HG02763 (cell line): ENCODE measurements around the gene RAMP3.
"Not testable (repeated sequence)": the region's sequence is repeated elsewhere in the genome, so short reads cannot be mapped to it uniquely, and the experiment has no call there.

Source experiments
- ATAC-seq: cut with Tn5 transposase; IDR thresholded peaks from one replicate; pipeline ENCODE4 v1.9.1; 2021; ENCODE audit warnings: mild to moderate bottlenecking, moderate library complexity; ENCODE audit not compliant: unreplicated experiment

Gene RAMP3

DNA sequence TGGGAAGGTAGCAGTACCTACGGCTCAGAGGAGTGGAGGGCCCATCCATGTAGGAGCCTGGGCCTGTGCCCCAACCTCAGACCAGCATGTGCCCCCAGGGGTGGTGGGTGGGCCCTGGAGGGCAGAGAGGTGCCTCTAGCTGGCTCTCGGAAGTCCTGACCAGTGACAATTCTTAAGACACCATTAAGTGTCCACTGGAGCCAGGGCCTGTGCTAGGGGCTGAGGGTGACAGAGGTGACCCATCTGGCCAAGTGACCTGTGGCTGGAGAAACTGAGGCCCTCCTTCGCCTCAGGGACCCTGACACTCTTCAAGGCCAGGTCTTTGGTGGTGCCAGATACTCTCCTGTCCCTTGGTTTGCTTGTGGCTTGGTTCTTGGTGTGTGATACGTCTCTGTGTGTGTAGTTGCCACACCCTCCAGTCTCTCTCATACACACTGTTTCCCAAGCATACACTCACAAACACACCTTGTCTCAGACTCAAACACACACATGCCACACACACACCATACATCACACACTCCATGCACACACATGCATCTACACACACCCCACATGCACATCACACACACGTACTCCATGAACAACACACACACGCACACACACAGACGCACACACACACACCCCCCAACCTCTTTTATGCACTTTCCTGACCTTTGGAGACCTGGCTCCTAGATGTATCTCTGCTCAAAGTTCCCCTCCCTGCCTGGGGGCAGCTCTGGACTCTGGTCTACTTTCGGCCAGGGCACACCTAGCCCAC, 897 bp upstream of the RAMP3 start:
- ATAC-seq = no peak

GRCh38 chr7:45157286-45157652, 322 bp upstream of the RAMP3 start:
- ATAC-seq = no peak

DNA sequence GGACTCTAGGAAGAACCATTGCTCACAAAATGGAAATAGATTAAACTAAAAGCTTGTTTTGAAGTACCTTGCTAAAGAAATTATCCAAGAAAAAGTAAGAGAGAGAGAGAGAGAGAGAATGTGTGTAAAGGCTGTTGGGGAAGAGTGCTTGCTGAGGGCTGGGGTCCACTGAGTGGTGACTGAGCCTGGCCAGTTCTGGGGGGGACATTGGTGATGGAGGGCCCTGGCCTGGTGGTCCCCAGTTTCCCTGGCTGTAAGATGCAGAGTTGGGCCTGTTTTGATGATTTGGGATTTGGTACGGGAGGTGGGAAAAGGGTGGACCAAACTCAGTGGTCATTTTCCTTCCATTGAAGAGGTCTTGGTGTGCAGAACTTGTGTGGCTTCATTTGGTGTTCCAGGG, 880 bp downstream of the RAMP3 start:
- ATAC-seq = no peak

GRCh38 chr7:45159296-45159695, 1.7 kb downstream of the RAMP3 start:
- no peak for ATAC-seq

DNA sequence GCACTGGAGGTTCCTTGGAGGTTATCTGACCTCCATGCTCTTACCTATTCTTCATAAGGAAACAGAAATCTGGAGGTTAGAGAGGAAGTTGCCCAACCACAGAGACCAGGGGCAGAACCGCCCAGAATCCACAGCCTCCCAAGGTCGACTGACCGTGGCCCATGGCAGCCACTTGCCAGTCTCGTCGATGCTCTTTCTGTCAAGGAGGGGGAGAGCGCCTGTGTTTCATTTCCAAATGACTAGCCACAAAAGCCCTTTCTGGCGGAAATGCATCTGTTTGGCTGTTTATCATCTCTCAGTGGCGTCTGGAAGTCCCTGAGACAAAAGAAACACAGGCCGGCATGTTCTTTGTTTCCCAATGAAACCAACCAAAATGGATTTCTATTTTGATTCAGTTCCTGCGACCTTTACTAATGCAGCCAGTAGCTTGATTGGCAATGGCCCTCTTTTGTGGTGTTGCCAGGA, 2.9 kb downstream of the RAMP3 start:
- ATAC-seq = peak; percentile 51

GRCh38 chr7:45161138-45161537, 3.5 kb downstream of the RAMP3 start:
- ATAC-seq = no peak

DNA sequence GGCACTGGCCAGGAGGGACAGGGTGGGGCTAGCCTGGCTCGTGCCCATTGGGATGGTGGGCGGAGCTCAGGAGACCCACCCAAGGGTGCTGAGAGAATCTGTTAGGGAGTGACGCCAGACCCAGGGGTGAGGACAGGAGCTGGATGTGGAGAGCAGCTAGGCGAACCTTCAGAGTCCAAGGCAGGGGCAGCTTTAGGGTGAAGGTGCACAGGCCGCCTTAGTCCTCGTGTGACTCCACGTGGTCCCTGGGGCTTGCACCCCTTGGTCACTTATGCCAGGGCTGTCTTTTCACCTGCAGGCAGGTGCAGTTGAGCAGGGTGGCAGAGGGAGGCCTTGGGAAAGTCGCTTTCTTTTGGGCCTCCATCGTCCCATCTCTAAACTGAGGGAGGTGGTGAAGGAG, 4.3 kb downstream of the RAMP3 start:
- ATAC-seq = no peak

GRCh38 chr7:45162311-45162845, 4.8 kb downstream of the RAMP3 start:
- ATAC-seq = no peak

GRCh38 chr7:45162943-45163691, 5.5 kb downstream of the RAMP3 start:
- no peak for ATAC-seq

GRCh38 chr7:45163692-45164052, 6.1 kb downstream of the RAMP3 start:
- ATAC-seq = no peak

- ATAC-seq = not testable (repeated sequence)
Measured at GRCh38 chr7:45164271-45164670, 6.7 kb downstream of the RAMP3 start.

DNA sequence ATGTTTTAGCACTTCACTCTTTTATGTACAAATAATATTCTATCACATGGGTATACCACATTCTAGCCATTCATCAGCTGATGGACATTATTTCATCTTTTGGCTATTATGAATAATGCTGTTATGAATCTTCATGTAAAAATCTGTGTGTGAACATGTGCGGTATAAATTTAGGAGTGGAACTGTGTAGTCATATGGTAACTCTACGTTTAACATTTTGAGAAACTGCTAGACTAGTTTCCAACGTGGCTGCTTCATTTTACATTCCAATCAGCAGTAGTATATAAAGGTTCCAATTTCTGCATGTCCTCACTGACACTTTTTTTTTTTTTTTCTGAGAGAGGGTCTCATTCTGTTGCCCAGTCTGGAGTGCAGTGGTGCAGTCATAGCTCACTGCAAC, 8.3 kb downstream of the RAMP3 start:
- ATAC-seq = no peak

DNA sequence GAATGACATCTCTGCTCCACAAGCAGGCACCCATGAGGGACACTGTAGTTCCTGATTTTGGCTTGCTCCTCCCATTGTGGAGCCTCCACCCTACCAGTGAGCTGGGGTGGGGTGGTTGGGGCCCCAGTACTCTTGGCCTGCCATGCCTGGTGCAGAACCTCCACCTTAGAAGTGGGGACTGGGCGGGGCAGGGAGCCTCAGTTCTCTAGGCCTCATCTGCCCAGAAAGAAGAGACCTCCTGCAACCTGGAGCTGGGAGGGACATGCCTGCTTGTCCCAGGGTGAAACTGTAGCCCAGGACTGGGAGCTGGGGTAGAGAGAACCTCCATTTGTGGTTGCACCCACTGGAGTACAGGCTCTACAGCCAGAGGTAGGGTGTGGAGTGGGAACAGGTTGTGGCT, 14.4 kb downstream of the RAMP3 start:
- no peak for ATAC-seq

DNA sequence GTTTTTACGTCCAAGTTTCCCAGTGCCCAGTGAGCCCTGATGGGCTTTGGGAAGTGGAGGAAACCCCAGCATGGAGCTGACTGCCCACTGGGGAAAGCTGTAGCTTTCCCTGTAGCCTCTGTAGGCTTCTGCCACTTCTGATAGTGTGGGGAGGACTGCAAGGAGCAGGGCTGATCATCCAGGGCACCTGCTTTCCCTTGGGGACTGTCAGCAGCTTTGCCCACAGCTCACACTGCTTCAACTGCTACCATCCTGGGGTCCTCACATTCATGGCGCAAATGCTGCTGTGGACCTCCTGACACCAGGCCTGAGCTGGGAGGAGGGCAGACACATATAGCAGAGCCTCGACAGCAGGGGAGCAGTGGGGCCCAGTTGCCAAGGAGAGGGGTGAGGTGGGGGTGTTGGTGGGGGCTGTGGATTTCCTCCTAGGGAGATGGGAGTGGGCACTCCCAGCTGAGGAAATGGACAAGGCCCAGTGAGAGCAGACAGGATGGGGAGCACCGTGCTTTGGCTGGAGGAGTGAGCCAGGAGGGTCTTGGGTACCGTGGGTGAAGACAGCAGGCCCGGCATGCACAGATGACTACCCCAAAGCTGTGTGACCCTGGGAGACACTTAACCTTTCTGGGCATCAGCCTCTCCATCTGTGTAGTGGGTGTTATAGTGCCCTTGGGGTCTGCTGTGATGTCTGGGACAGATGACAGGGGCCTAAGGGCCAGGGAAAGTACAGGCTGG, 16.2 kb downstream of the RAMP3 start:
- no peak for ATAC-seq

GRCh38 chr7:45174328-45174610, 16.7 kb downstream of the RAMP3 start:
- ATAC-seq = no peak

- ATAC-seq = no peak
Measured at GRCh38 chr7:45174966-45175765, 17.6 kb downstream of the RAMP3 start.

- no peak for ATAC-seq
Measured at GRCh38 chr7:45176091-45176490, 18.5 kb downstream of the RAMP3 start.

- ATAC-seq = no peak
Measured at GRCh38 chr7:45176886-45177731, 19.5 kb downstream of the RAMP3 start.

GRCh38 chr7:45177801-45178200, 20.2 kb downstream of the RAMP3 start:
- ATAC-seq = no peak
